GM19351 (cell line): Measurements from ENCODE around the gene PLPPR1.

Source experiments
- ATAC-seq: cut with Tn5 transposase; IDR thresholded peaks from one replicate; pipeline ENCODE4 v1.9.1; 2021; ENCODE audit warnings: mild to moderate bottlenecking, moderate library complexity; ENCODE audit not compliant: unreplicated experiment

PLPPR1 gene

GRCh38 chr9:101028346-101029314, at the start of gene PLPPR1:
Gene PLPPR1, plus strand, starts transcription at chr9:101028727.
- ATAC-seq = peak; percentile 42

GRCh38 chr9:100989731-100990130, 38.8 kb upstream of the PLPPR1 start:
- ATAC-seq = no peak

GRCh38 chr9:100990605-100991381, 37.7 kb upstream of the PLPPR1 start:
- ATAC-seq = no peak

GRCh38 chr9:100992632-100993031, 35.9 kb upstream of the PLPPR1 start:
- no peak for ATAC-seq

- no peak for ATAC-seq
These were observed 28.5 kb upstream of the PLPPR1 start for GRCh38 chr9:100999906-101000544.

- no peak for ATAC-seq
These were observed 23.3 kb upstream of the PLPPR1 start for GRCh38 chr9:101005246-101005645.

GRCh38 chr9:101014566-101014965, 14.0 kb upstream of the PLPPR1 start:
- ATAC-seq = no peak

- no peak for ATAC-seq
These were observed 10.1 kb upstream of the PLPPR1 start for GRCh38 chr9:101018467-101018866.

- ATAC-seq = no peak
These were observed 5.8 kb upstream of the PLPPR1 start for GRCh38 chr9:101022704-101023103.

GRCh38 chr9:101025940-101026339, 2.6 kb upstream of the PLPPR1 start:
- ATAC-seq = no peak

GRCh38 chr9:101026824-101027223, 1.7 kb upstream of the PLPPR1 start:
- ATAC-seq = no peak

GRCh38 chr9:101027236-101027635, 1.3 kb upstream of the PLPPR1 start:
- ATAC-seq = no peak

GRCh38 chr9:101027733-101028345, 688 bp upstream of the PLPPR1 start:
- no peak for ATAC-seq

- ATAC-seq = no peak
These were observed 973 bp downstream of the PLPPR1 start for GRCh38 chr9:101029315-101030085.

- no peak for ATAC-seq
These were observed 1.5 kb downstream of the PLPPR1 start for GRCh38 chr9:101030086-101030391.

GRCh38 chr9:101032426-101032825, 3.9 kb downstream of the PLPPR1 start:
- ATAC-seq = no peak

GRCh38 chr9:101034222-101034621, 5.7 kb downstream of the PLPPR1 start:
- ATAC-seq = no peak

- ATAC-seq = no peak
These were observed 6.6 kb downstream of the PLPPR1 start for GRCh38 chr9:101035098-101035497.

- no peak for ATAC-seq
These were observed 8.9 kb downstream of the PLPPR1 start for GRCh38 chr9:101037430-101037829.

- ATAC-seq = no peak
These were observed 10.0 kb downstream of the PLPPR1 start for GRCh38 chr9:101038488-101038887.
